AG04450 (cell line): ENCODE data around the gene RPS6KC1. TPM values are rescaled to one million over a fixed set of nuclear protein-coding genes. Genes with fewer than 3 reads are reported as not detected.
A peak's percentile ranks its signal among the peaks of the same experiment; 100 is the strongest.

Experiments used
- CTCF ChIA-PET: fragments of 300-600, 350-600 bp; formaldehyde crosslinking; extraction: SDS; loops from one replicate; lab custom pipeline; 2022; ENCODE audit warnings: antibody characterized with exemption, inconsistent platforms; lab: Charles Lee
- POLR2A ChIA-PET: fragments of 350-600 bp; formaldehyde crosslinking; extraction: SDS; loops from one replicate; lab custom pipeline; 2021; ENCODE audit warnings: antibody characterized with exemption, inconsistent platforms; lab: Yijun Ruan, JAX
- DNase-seq: peaks from one replicate; pipeline ENCODE4 v3.0.0-alpha.2; 2011; ENCODE audit warnings: low read depth, low spot score
- H3K27ac ChIP-seq: one replicate; pipeline ENCODE4 v1.5.1; 2012; ENCODE audit warnings: low read depth, low read length, control low read depth
- H3K27me3 ChIP-seq: one replicate; pipeline ENCODE4 v1.6.0; 2012; ENCODE audit warnings: low read length; ENCODE audit not compliant: control insufficient read depth, insufficient read depth
- H3K4me3 ChIP-seq: 2 replicates; pipeline ENCODE4 v1.5.1; 2011; ENCODE audit warnings: mild to moderate bottlenecking, low read depth, low read length, control low read depth
- H3K9me3 ChIP-seq: 2 replicates; pipeline ENCODE4 v1.5.1; 2012; ENCODE audit warnings: low read length; ENCODE audit not compliant: control insufficient read depth, insufficient read depth
- CTCF ChIP-seq: IDR thresholded peaks from 2 replicates; pipeline ENCODE4 v1.5.1; 2011; ENCODE audit warnings: low read depth, low read length, control low read depth, inconsistent platforms
- polyA plus RNA-seq: library from polyadenylated mRNA; depleted of rRNA; stranded (reverse); fragments of >200 nt; gene quantifications from 2 replicates; pipeline ENCODE4 v1.2.3, GENCODE V29; 2011

The RPS6KC1 gene
- polyA plus RNA-seq, 1 experiment: 25.3 TPM

- POLR2A ChIA-PET: no interaction called here
- TF ChIP-seq CTCF: peak; percentile 73
- peak; percentile 27 for DNase-seq
- Histone ChIP-seq H3K9me3 (no peaks in the 10 kb centered on the region), H3K27me3 (no peaks in the 10 kb centered on the region), H3K27ac (no peak overlapping the region), H3K4me3 (no peak overlapping the region)
- CTCF ChIA-PET: interaction anchor here (0.5 to 2.5 kb wide), 25 partner anchors 9 to 878 kb away, joined by 3 to 18 read pairs (median 3); no protein-coding TSS in a partner anchor
Observed at GRCh38 chr1:213244664-213245091, 193.6 kb downstream of the RPS6KC1 start.

DNA sequence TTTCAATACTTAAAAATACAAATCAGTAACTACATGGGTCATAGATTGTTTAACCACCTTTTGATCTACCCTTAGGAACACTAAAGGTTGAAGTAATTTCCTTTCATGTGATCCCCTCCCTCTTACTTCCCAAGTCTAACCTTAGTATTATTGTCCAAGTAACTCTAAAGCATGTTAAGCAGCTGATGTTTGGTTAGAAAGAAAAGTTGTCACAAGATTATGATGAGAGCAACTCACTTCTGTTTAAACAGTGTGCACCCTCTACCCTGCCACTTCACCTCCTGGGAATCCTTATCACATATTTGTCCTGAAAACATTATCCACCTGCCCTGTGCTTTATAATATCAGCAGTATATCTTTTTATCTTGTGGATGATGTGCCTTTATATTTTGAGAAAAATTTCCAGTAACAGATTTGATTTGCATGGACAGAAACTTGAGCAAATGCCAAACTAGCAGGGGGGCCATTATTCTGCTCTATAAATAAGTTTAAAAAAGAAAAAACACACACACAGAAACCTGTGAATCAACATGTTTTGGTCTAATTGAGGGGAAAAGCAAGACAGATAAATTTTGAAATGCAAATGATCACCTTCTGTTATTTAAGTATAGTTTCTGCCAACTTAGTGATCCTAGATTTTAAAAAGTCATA, 194.3 kb downstream of the RPS6KC1 start:
- no peak for TF ChIP-seq CTCF
- Histone ChIP-seq H3K27me3 (no peaks in the 10 kb centered on the region), H3K9me3 (no peaks in the 10 kb centered on the region), H3K27ac (no peak overlapping the region), H3K4me3 (no peak overlapping the region)
- no peak for DNase-seq
- POLR2A ChIA-PET: no interaction called here
- CTCF ChIA-PET: interaction anchor here (0.5 to 2.5 kb wide), 27 partner anchors 8 to 878 kb away, joined by 3 to 18 read pairs (median 3); no protein-coding TSS in a partner anchor

- Histone ChIP-seq H3K9me3 (no peaks in the 10 kb centered on the region), H3K27ac (no peak overlapping the region), H3K4me3 (no peak overlapping the region), H3K27me3 (no peaks in the 10 kb centered on the region)
- no peak for DNase-seq
- ChIA-PET CTCF (no interaction called here), POLR2A (interaction anchor here (0.6 kb wide), 1 partner anchor 231 kb away, joined by 3 read pairs; no protein-coding TSS in a partner anchor)
- TF ChIP-seq CTCF: no peak
Observed at GRCh38 chr1:213247038-213247437, 196.0 kb downstream of the RPS6KC1 start.

GRCh38 chr1:213249395-213249794, 198.4 kb downstream of the RPS6KC1 start:
- no peaks in the 10 kb centered on the region for H3K27me3 ChIP-seq
- CTCF ChIA-PET: interaction anchor here (1.8 kb wide), 1 partner anchor 874 kb away, joined by 5 read pairs; no protein-coding TSS in a partner anchor
- no peak overlapping the region for H3K27ac ChIP-seq
- no peaks in the 10 kb centered on the region for H3K9me3 ChIP-seq
- POLR2A ChIA-PET: no interaction called here
- DNase-seq: no peak
- TF ChIP-seq CTCF: no peak
- no peak overlapping the region for H3K4me3 ChIP-seq

DNA sequence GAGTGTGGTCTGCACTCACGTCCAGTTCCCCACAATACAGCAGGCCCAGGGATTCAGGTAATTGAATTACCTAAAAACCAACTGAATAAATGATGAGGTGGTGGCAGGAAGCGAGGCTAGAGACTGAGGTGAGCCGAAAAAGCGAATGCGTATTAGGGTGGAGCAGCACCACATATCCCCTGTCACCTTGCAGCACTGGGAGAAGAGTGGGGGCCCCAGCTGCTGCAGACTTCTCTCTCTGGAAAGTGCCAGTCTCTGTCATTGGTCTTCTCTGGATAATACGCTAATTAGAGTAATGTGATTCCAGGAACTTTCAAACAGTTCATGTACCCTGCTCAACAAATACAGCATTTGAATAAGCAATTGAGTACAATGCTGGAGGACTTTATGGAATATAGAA, 199.0 kb downstream of the RPS6KC1 start:
- no peak for DNase-seq
- no peak for TF ChIP-seq CTCF
- ChIA-PET POLR2A (no interaction called here), CTCF (interaction anchor here (1.8 kb wide), 1 partner anchor 873 kb away, joined by 5 read pairs; no protein-coding TSS in a partner anchor)
- Histone ChIP-seq H3K27me3 (no peaks in the 10 kb centered on the region), H3K27ac (no peak overlapping the region), H3K4me3 (no peak overlapping the region), H3K9me3 (no peaks in the 10 kb centered on the region)
